ENCODE results near the gene PSMD1.

PSMD1 gene

DNA sequence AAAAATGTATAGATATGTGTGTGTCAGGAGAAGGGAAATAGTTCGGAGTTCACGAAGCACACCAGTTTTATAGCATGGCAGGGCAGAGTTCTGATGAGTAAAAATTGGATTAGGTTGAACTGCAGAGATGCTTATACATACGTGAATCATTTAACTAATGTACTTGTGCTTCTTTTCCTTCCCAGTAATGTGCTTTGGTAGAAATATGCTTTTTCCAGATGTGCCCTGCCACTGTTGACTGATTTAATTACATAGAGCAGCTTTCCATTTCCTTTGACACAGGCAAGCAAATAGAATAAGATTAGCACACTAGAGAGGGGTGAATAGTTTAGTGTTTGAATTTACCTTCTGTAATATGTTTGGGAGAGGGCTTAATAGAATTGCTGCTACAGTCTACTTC is 112.8 kb downstream of the PSMD1 start:
- H4K20me1 ChIP-seq (ENCODE audit: low read depth, low read length), result no peaks in the 10 kb centered on the region
- no peaks in the 10 kb centered on the region for H3K9me3 ChIP-seq (ENCODE audit: insufficient read depth, low read length)
- H3K9ac ChIP-seq (ENCODE audit: low read length), result no peak overlapping the region
- no peak overlapping the region for H3K4me2 ChIP-seq (ENCODE audit: low read depth, low read length, poor library complexity, severe bottlenecking)
- H3K27ac ChIP-seq (ENCODE audit: low read depth, low read length), result no peak overlapping the region
- H2AFZ ChIP-seq (ENCODE audit: low read depth, low read length, severe bottlenecking), result no peak overlapping the region
- H3K79me2 ChIP-seq (ENCODE audit: insufficient read depth, low read length), result no peaks in the 10 kb centered on the region
- peaks cover 6% of the 10 kb centered on the region; the same call in 1 of the 2 replicates for H3F3A ChIP-seq (ENCODE audit: insufficient read depth)
- no peaks in the 10 kb centered on the region for H3K9me2 ChIP-seq (replicated peaks; ENCODE audit: insufficient read depth, low read length)
- H3K4me3 ChIP-seq (ENCODE audit: insufficient read depth, low read length, poor library complexity, severe bottlenecking), result no peak overlapping the region
- H3K36me3 ChIP-seq (ENCODE audit: low read length), result peaks cover 19% of the 10 kb centered on the region; the same call in 1 of the 2 replicates
- TF ChIP-seq CTCF (IDR thresholded peaks at IDR 0.05; ENCODE audit: insufficient read depth, low read length, poor library complexity, severe bottlenecking), result no peak
- no peak for TF ChIP-seq EZH2phosphoT487 (conservative IDR thresholded peaks at IDR 0.05; ENCODE audit: low read length)
- H3K27me3 ChIP-seq (ENCODE audit: low read length), result no peaks in the 10 kb centered on the region

DNA sequence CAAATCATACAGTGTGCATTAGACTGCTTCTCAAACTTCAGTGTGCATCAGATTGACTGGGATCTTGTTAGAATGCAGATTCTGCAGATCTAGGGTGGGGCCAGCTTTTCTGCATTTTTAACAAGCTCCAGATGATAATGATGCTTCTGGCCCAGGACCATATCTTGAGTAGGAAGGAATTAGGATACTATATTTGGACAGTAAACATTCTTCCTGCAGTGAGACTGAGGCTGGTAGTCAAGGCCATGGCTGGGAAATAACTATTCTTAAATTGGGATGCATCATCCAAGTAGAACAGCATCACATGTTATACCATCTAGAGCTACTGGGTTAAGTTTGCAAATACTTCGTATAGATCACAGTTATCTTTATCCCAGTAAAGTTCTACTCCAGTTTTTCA is 113.4 kb downstream of the PSMD1 start:
- H3K27me3 ChIP-seq (ENCODE audit: low read length), result no peaks in the 10 kb centered on the region
- no peaks in the 10 kb centered on the region for H3K9me3 ChIP-seq (ENCODE audit: insufficient read depth, low read length)
- H3K79me2 ChIP-seq (ENCODE audit: insufficient read depth, low read length), result no peaks in the 10 kb centered on the region
- H2AFZ ChIP-seq (ENCODE audit: low read depth, low read length, severe bottlenecking), result no peak overlapping the region
- TF ChIP-seq EZH2phosphoT487 (conservative IDR thresholded peaks at IDR 0.05; ENCODE audit: low read length) (no peak), CTCF (IDR thresholded peaks at IDR 0.05; ENCODE audit: insufficient read depth, low read length, poor library complexity, severe bottlenecking) (no peak)
- no peak overlapping the region for H3K27ac ChIP-seq (ENCODE audit: low read depth, low read length)
- no peak overlapping the region for H3K4me3 ChIP-seq (ENCODE audit: insufficient read depth, low read length, poor library complexity, severe bottlenecking)
- peaks cover 6% of the 10 kb centered on the region; the same call in 1 of the 2 replicates for H3F3A ChIP-seq (ENCODE audit: insufficient read depth)
- H4K20me1 ChIP-seq (ENCODE audit: low read depth, low read length), result no peaks in the 10 kb centered on the region
- H3K9ac ChIP-seq (ENCODE audit: low read length), result no peak overlapping the region
- H3K9me2 ChIP-seq (replicated peaks; ENCODE audit: insufficient read depth, low read length), result no peaks in the 10 kb centered on the region
- H3K4me2 ChIP-seq (ENCODE audit: low read depth, low read length, poor library complexity, severe bottlenecking), result no peak overlapping the region
- peaks cover 19% of the 10 kb centered on the region; the same call in 1 of the 2 replicates for H3K36me3 ChIP-seq (ENCODE audit: low read length)

DNA sequence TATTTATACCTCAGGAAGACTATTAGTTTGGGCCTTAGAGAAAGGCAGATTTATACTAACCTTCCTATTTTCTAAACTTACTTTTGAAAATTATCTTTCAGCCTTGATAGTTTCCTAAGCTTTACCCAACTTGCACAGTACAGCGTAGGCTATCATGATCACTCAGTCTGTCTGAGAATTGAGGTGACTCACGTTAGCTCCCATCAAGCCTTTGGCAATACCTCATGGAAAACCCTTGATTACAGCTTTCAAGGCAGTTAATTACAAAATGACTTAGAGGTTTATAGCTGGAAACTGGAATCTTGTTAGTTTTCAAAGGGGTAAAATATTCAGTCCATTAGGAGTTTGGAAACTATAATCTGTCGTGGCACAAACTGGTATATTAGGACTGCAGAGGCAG is 115.4 kb downstream of the PSMD1 start:
- Histone ChIP-seq H2AFZ (ENCODE audit: low read depth, low read length, severe bottlenecking) (no peak overlapping the region), H3K36me3 (ENCODE audit: low read length) (0 out of 2 replicates have a peak, but pooled peaks cover 7% of the 10 kb centered on the region), H3K9me2 (replicated peaks; ENCODE audit: insufficient read depth, low read length) (no peaks in the 10 kb centered on the region), H4K20me1 (ENCODE audit: low read depth, low read length) (no peaks in the 10 kb centered on the region), H3F3A (ENCODE audit: insufficient read depth) (peaks cover 6% of the 10 kb centered on the region; the same call in 1 of the 2 replicates), H3K9ac (ENCODE audit: low read length) (no peak overlapping the region), H3K4me2 (ENCODE audit: low read depth, low read length, poor library complexity, severe bottlenecking) (no peak overlapping the region), H3K4me3 (ENCODE audit: insufficient read depth, low read length, poor library complexity, severe bottlenecking) (no peak overlapping the region), H3K79me2 (ENCODE audit: insufficient read depth, low read length) (no peaks in the 10 kb centered on the region), H3K27me3 (ENCODE audit: low read length) (no peaks in the 10 kb centered on the region), H3K9me3 (ENCODE audit: insufficient read depth, low read length) (no peaks in the 10 kb centered on the region), H3K27ac (ENCODE audit: low read depth, low read length) (no peak overlapping the region)
- TF ChIP-seq EZH2phosphoT487 (conservative IDR thresholded peaks at IDR 0.05; ENCODE audit: low read length), result no peak
- no peak for TF ChIP-seq CTCF (IDR thresholded peaks at IDR 0.05; ENCODE audit: insufficient read depth, low read length, poor library complexity, severe bottlenecking)
